ENCODE data around the gene CTPS2.

The CTPS2 gene

GRCh38 chrX:16547644-16548043 is 164.8 kb downstream of the CTPS2 start:
- no peak for TF ChIP-seq CTCF (conservative IDR thresholded peaks at IDR 0.05)
- TF ChIP-seq ZFX (IDR thresholded peaks at IDR 0.05), result no peak
- no peak overlapping the region for H3K27ac ChIP-seq

- no peak for TF ChIP-seq ZFX (IDR thresholded peaks at IDR 0.05)
- TF ChIP-seq CTCF (conservative IDR thresholded peaks at IDR 0.05), result no peak
- H3K27ac ChIP-seq, result no peak overlapping the region
Measured at GRCh38 chrX:16544969-16545368, 167.5 kb downstream of the CTPS2 start.

Data from C4-2B (cell line).